GM12878 (cell line): Measurements from ENCODE around the gene CELSR1. TPM values are rescaled to one million over a fixed set of nuclear protein-coding genes. Genes with fewer than 3 reads are reported as not detected.

Experiments used
- ATAC-seq: fragments of 200-7000 bp; cut with Tn5 transposase; 3 replicates; pipeline ENCODE4 v1.9.1; 2020; ENCODE audit warnings: mild to moderate bottlenecking, moderate library complexity
- BruUV-seq: library from RNA; stranded (reverse); fragments of 400-500 nt; replicated peaks from 2 replicates; lab custom pipeline; 2021; lab: Mats Ljungman, UMichigan
- CTCF ChIA-PET: fragments of 300-600 bp; sonication (Branson Sonifier 250); formaldehyde crosslinking; extraction: SDS; loops from one replicate; lab custom pipeline; 2021; ENCODE audit warnings: inconsistent platforms; lab: Yijun Ruan, JAX
- POLR2A ChIA-PET: fragments of 350-600 bp; formaldehyde crosslinking; extraction: SDS; loops from one replicate; lab custom pipeline; 2021; ENCODE audit warnings: inconsistent platforms; lab: Charles Lee
- RAD21 ChIA-PET: fragments of 300-600 bp; sonication (Branson Sonifier 250); formaldehyde crosslinking; loops from one replicate; lab custom pipeline; 2023; ENCODE audit warnings: antibody characterized with exemption; ENCODE audit not compliant: unreplicated experiment; lab: Charles Lee
- SMC1A ChIA-PET: fragments of 300-600 bp; sonication (Branson Sonifier 250); formaldehyde crosslinking; loops from one replicate; lab custom pipeline; 2023; ENCODE audit not compliant: unreplicated experiment, uncharacterized antibody; lab: Charles Lee
- DNase-seq: peaks from one replicate; pipeline ENCODE4 v3.0.0-alpha.2; 2011; ENCODE audit warnings: low read depth, low spot score
- FAIRE-seq: peaks from 3 replicates; lab custom pipeline; 2011; peaks lifted over from hg19 to GRCh38; lab: Jason Lieb, UNC
- H2AFZ ChIP-seq: 2 replicates; pipeline ENCODE4 v1.6.0; 2011; ENCODE audit warnings: low read depth, low read length, control low read depth; ENCODE audit not compliant: control insufficient read depth
- H3K27ac ChIP-seq: 2 replicates; pipeline ENCODE4 v1.5.1; 2011; ENCODE audit warnings: control low read depth; ENCODE audit not compliant: control insufficient read depth, insufficient read depth
- H3K27me3 ChIP-seq, 2 experiments: replicated peaks in 1 of 2; 2 replicates each; pipeline versions ENCODE4 v1.6.0 to v1.6.1; 2011; ENCODE audit warnings: low read length in 1 of 2; ENCODE audit not compliant: control insufficient read depth in 2 of 2, insufficient read depth in 2 of 2
- H3K36me3 ChIP-seq, 2 experiments: 2 replicates each; pipeline ENCODE4 v1.5.1; 2011; ENCODE audit warnings: low read length in 1 of 2; ENCODE audit not compliant: control insufficient read depth in 2 of 2, insufficient read depth in 2 of 2
- H3K4me1 ChIP-seq: 2 replicates; pipeline ENCODE4 v1.6.1; 2011; ENCODE audit warnings: mild to moderate bottlenecking, low read length, moderate library complexity, mixed read lengths; ENCODE audit not compliant: control insufficient read depth, insufficient read depth
- H3K4me2 ChIP-seq: 2 replicates; pipeline ENCODE4 v1.6.0; 2011; ENCODE audit warnings: control low read depth; ENCODE audit not compliant: control insufficient read depth, insufficient read depth
- H3K4me3 ChIP-seq: fragments of 200-600 bp; sonication (generic); 2 replicates; pipeline ENCODE4 v1.5.1; 2016
- H3K79me2 ChIP-seq: 2 replicates; pipeline ENCODE4 v1.6.0; 2011; ENCODE audit warnings: low read length; ENCODE audit not compliant: control insufficient read depth, insufficient read depth
- H3K9ac ChIP-seq: 2 replicates; pipeline ENCODE4 v1.8.0; 2011; ENCODE audit warnings: low read length, control low read depth, mixed read lengths; ENCODE audit not compliant: control insufficient read depth, insufficient read depth
- H3K9me3 ChIP-seq: replicated peaks from 3 replicates; pipeline ENCODE4 v1.5.1; 2011; ENCODE audit warnings: mild to moderate bottlenecking, low read length; ENCODE audit not compliant: control insufficient read depth, insufficient read depth
- H4K20me1 ChIP-seq: 2 replicates; pipeline ENCODE4 v1.6.0; 2011; ENCODE audit not compliant: control insufficient read depth, insufficient read depth
- CBX3 ChIP-seq: fragments of 200-600 bp; sonication (generic); IDR thresholded peaks from 2 replicates; pipeline ENCODE4 v1.6.1; 2016; ENCODE audit warnings: low read depth, borderline replicate concordance
- E2F4 ChIP-seq: IDR thresholded peaks from 2 replicates; pipeline ENCODE4 v1.6.1; 2012; ENCODE audit warnings: low read depth, low read length, improper control_type of control experiment
- FOS ChIP-seq: IDR thresholded peaks from 3 replicates; pipeline ENCODE4 v1.6.1; 2011; ENCODE audit warnings: borderline replicate concordance; ENCODE audit not compliant: insufficient read length; ENCODE audit errors: extremely low read depth
- FOXK2 ChIP-seq: fragments of 450-650 bp; IDR thresholded peaks from 2 replicates; pipeline ENCODE4 v1.6.1; 2017; ENCODE audit warnings: mild to moderate bottlenecking, moderate library complexity
- HCFC1 ChIP-seq: fragments of 150-350 bp; IDR thresholded peaks from 2 replicates; pipeline ENCODE4 v1.6.1; 2014; ENCODE audit warnings: low read length
- IRF3 ChIP-seq: fragments of 450-650 bp; IDR thresholded peaks from 2 replicates; pipeline ENCODE4 v1.6.1; 2014; ENCODE audit warnings: mild to moderate bottlenecking
- KDM1A ChIP-seq: fragments of 200-600 bp; sonication (generic); IDR thresholded peaks from 2 replicates; pipeline ENCODE4 v1.6.1; 2016; ENCODE audit warnings: borderline replicate concordance
- MTA3 ChIP-seq: IDR thresholded peaks from 2 replicates; pipeline ENCODE4 v1.6.1; 2012; ENCODE audit warnings: low read length, inconsistent platforms, borderline replicate concordance
- MXI1 ChIP-seq: fragments of 150-350 bp; IDR thresholded peaks from 2 replicates; pipeline ENCODE4 v1.6.1; 2011; ENCODE audit warnings: low read depth, mild to moderate bottlenecking, inconsistent platforms, low read length, improper control_type of control experiment
- TARDBP ChIP-seq: IDR thresholded peaks from 2 replicates; pipeline ENCODE4 v1.6.1; 2016; ENCODE audit warnings: borderline replicate concordance
- ZBTB33 ChIP-seq: fragments of 450-650 bp; IDR thresholded peaks from 2 replicates; pipeline ENCODE4 v1.6.1; 2017; ENCODE audit warnings: mild to moderate bottlenecking
- ZSCAN29 ChIP-seq: fragments of 450-650 bp; IDR thresholded peaks from 2 replicates; pipeline ENCODE4 v1.6.1; 2017; ENCODE audit warnings: mild to moderate bottlenecking, moderate library complexity
- WGBS: methylation state at CpG from one replicate; pipeline ENCODE4 v1.1.6; 2016; ENCODE audit warnings: low lambda C conversion rate; ENCODE audit not compliant: insufficient replicate concordance, insufficient coverage; ENCODE audit errors: missing lambda C conversion rate; 5-methylcytosine and 5-hydroxymethylcytosine counted together
- in situ Hi-C: fragments of 300-500 bp; cut with MboI; formaldehyde crosslinking; loops from 9 replicates; pipeline ENCODE4 v1.14.3; 2018; ENCODE audit warnings: mixed read lengths
- intact Hi-C: fragments of 100-400 bp; cut with micrococcal nuclease; formaldehyde crosslinking; loops from one replicate; pipeline ENCODE4 v1.14.2; 2022; ENCODE audit not compliant: unreplicated experiment
- polyA plus RNA-seq, 11 experiments: library from polyadenylated mRNA; depleted of rRNA in 4 of 11; unstranded in 6 of 11; stranded (reverse) in 5 of 11; fragments of >200 nt; fragmentation: Nextera tagmentation in 4 of 11; fragmentation: Illumina TruSeq in 1 of 11; extraction: Ambion mirVana in 4 of 11; extraction: Trizol in 1 of 11; gene quantifications; 1 replicate in 1 of 11; 2 replicates in 10 of 11; pipeline versions ENCODE4 v1.2.1 to v1.2.3, GENCODE V29; 2011 to 2016; ENCODE audit warnings: inconsistent platforms in 2 of 11, missing spikeins in 2 of 11, low read depth in 1 of 11
- total RNA-seq, 4 experiments: library from RNA; depleted of rRNA in 3 of 4; stranded (reverse); fragments of >200 nt in 3 of 4; fragmentation: Illumina TruSeq in 1 of 4; extraction: Trizol in 1 of 4; gene quantifications; 2 replicates each; pipeline versions ENCODE4 v1.2.1 to v1.2.3, GENCODE V29; 2013 to 2021
- TF ChIP-seq, protein P1 (sequence below): IDR thresholded peaks from 2 replicates; pipeline ENCODE4 v1.6.1; 2011; ENCODE audit warnings: borderline replicate concordance, low read depth, mild to moderate bottlenecking, moderate library complexity, low read length; ENCODE audit not compliant: insufficient read depth, poor library complexity, severe bottlenecking

CELSR1 gene
- total and polyA plus RNA-seq, 10 of the 15 experiments (the other 5 are each of a cell fraction or from before 2014, with no cell fraction given): 0.05 to 1.7 (median 0.35) TPM; not detected in 2

- in situ Hi-C loops: no loop called here
- Histone ChIP-seq H3K36me3 (peaks cover 15 to 39% of the 10 kb centered on the region in 2 experiments; a peak in 3 of 4 replicates), H3K4me1 (no peaks in the 10 kb centered on the region), H3K4me3 (no peak overlapping the region)
- TF ChIP-seq E2F4: no peak
- no peak for TF ChIP-seq MTA3
- no peak for TF ChIP-seq IRF3
- TF ChIP-seq ZBTB33: no peak
- TF ChIP-seq HCFC1: no peak
- no peak for TF ChIP-seq FOXK2
- no peak for TF ChIP-seq FOS
- TF ChIP-seq KDM1A: no peak
- TF ChIP-seq TARDBP: no peak
- TF ChIP-seq ZSCAN29: no peak
- no peak for TF ChIP-seq MXI1
- TF ChIP-seq, protein P1, sequence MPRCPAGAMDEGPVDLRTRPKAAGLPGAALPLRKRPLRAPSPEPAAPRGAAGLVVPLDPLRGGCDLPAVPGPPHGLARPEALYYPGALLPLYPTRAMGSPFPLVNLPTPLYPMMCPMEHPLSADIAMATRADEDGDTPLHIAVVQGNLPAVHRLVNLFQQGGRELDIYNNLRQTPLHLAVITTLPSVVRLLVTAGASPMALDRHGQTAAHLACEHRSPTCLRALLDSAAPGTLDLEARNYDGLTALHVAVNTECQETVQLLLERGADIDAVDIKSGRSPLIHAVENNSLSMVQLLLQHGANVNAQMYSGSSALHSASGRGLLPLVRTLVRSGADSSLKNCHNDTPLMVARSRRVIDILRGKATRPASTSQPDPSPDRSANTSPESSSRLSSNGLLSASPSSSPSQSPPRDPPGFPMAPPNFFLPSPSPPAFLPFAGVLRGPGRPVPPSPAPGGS: no peak
- TF ChIP-seq CBX3: no peak
- TF ChIP-seq, all 136 proteins: peak for 0
- ChIA-PET SMC1A (no interaction called here), RAD21 (no interaction called here), POLR2A (interaction anchor here (0.5 kb wide), 1 partner anchor 413 kb away, joined by 3 read pairs; no protein-coding TSS in a partner anchor), CTCF (interaction anchor here (3.8 kb wide), 1 partner anchor 196 kb away, joined by 32 read pairs; no protein-coding TSS in a partner anchor)
- 90% methylated on average over 20 of the region's 20 CpGs for WGBS
- no peak overlapping the region for H3K4me2 ChIP-seq
- no TSS peak for BruUV-seq
- intact Hi-C loops: loop anchor here (10.0 kb wide), 1 partner anchor 323 kb away; no protein-coding TSS in a partner anchor
- DNase-seq: no peak
- no peak for FAIRE-seq
- no peak for ATAC-seq
- H3K27me3 ChIP-seq: no peaks in the 10 kb centered on the region
- H3K79me2 ChIP-seq: no peaks in the 10 kb centered on the region
- no peaks in the 10 kb centered on the region; the same call in 1 of the 2 replicates for H4K20me1 ChIP-seq
- H3K27ac ChIP-seq: no peak overlapping the region
- H3K9me3 ChIP-seq: no peaks in the 10 kb centered on the region
- no peak overlapping the region for H3K9ac ChIP-seq
- H2AFZ ChIP-seq: no peak overlapping the region
These were observed 219.8 kb downstream of the CELSR1 start for GRCh38 chr22:46317646-46318045.
